GM20431 (cell line): Measurements from ENCODE around the gene SMAP1.

Source experiments
- in situ Hi-C: fragments of 300-500 bp; cut with MseI, MboI; formaldehyde crosslinking; loops from one replicate; pipeline ENCODE4 v1.15.0; 2020; ENCODE audit warnings: low sequenced_read_pairs; ENCODE audit not compliant: unreplicated experiment

SMAP1 gene

GRCh38 chr6:70667711-70668498 lies at the start of gene SMAP1:
SMAP1 (plus strand) TSS chr6:70667883; CDS start chr6:70668024, 141 bp downstream.
- in situ Hi-C loops: no loop called here

GRCh38 chr6:70620746-70621145 lies 46.9 kb upstream of the SMAP1 start:
- in situ Hi-C loops: no loop called here

- in situ Hi-C loops: no loop called here
These were observed 45.2 kb upstream of the SMAP1 start for GRCh38 chr6:70622461-70622860.

GRCh38 chr6:70625436-70625835 lies 42.2 kb upstream of the SMAP1 start:
- in situ Hi-C loops: no loop called here

GRCh38 chr6:70627500-70628254 lies 40.0 kb upstream of the SMAP1 start:
- in situ Hi-C loops: no loop called here

- in situ Hi-C loops: no loop called here
These were observed 37.8 kb upstream of the SMAP1 start for GRCh38 chr6:70629929-70630328.

- in situ Hi-C loops: no loop called here
These were observed 33.8 kb upstream of the SMAP1 start for GRCh38 chr6:70633870-70634269.

- in situ Hi-C loops: no loop called here
These were observed 31.1 kb upstream of the SMAP1 start for GRCh38 chr6:70636596-70636995.

- in situ Hi-C loops: no loop called here
These were observed 29.2 kb upstream of the SMAP1 start for GRCh38 chr6:70638468-70638867.

GRCh38 chr6:70651326-70651905 lies 16.3 kb upstream of the SMAP1 start:
- in situ Hi-C loops: no loop called here

- in situ Hi-C loops: no loop called here
These were observed 15.5 kb upstream of the SMAP1 start for GRCh38 chr6:70652216-70652615.

GRCh38 chr6:70657706-70658105 lies 10.0 kb upstream of the SMAP1 start:
- in situ Hi-C loops: no loop called here

GRCh38 chr6:70663881-70664466 lies 3.7 kb upstream of the SMAP1 start:
- in situ Hi-C loops: no loop called here

GRCh38 chr6:70666706-70667105 lies 977 bp upstream of the SMAP1 start:
- in situ Hi-C loops: no loop called here

GRCh38 chr6:70667256-70667710 lies 400 bp upstream of the SMAP1 start:
- in situ Hi-C loops: no loop called here

- in situ Hi-C loops: no loop called here
These were observed 773 bp downstream of the SMAP1 start for GRCh38 chr6:70668499-70668812.

- in situ Hi-C loops: no loop called here
These were observed 1.4 kb downstream of the SMAP1 start for GRCh38 chr6:70669133-70669532.

GRCh38 chr6:70672549-70672948 lies 4.9 kb downstream of the SMAP1 start:
- in situ Hi-C loops: no loop called here

GRCh38 chr6:70673054-70673453 lies 5.4 kb downstream of the SMAP1 start:
- in situ Hi-C loops: no loop called here

- in situ Hi-C loops: no loop called here
These were observed 5.9 kb downstream of the SMAP1 start for GRCh38 chr6:70673601-70674000.

- in situ Hi-C loops: loop anchor here (25.0 kb wide), 1 partner anchor 364 kb away; the partner anchor contains the start of gene COL9A1
These were observed 8.1 kb downstream of the SMAP1 start for GRCh38 chr6:70675822-70676221.
